Mesenchymal stem cell (in vitro differentiated cells and primary cell): ENCODE measurements around the gene CRYZ.
"Not testable (repeated sequence)": the region's sequence is repeated elsewhere in the genome, so short reads cannot be mapped to it uniquely, and the experiment has no call there.

Experiments used
- DNase-seq: peaks from one replicate; pipeline ENCODE4 v3.0.0-alpha.2; 2013
- H2AFZ ChIP-seq: one replicate; pipeline ENCODE4 v1.6.1; 2013; ENCODE audit warnings: low read depth, mild to moderate bottlenecking, control low read depth, inconsistent platforms, low read length, moderate library complexity
- H2AK5ac ChIP-seq: 2 replicates; pipeline ENCODE4 v1.6.1; 2013; ENCODE audit warnings: low read length, moderate library complexity, mild to moderate bottlenecking, inconsistent platforms; ENCODE audit not compliant: severe bottlenecking
- H2BK120ac ChIP-seq: one replicate; pipeline ENCODE4 v1.6.1; 2013; ENCODE audit warnings: low read depth, mild to moderate bottlenecking, inconsistent platforms, low read length, moderate library complexity
- H2BK12ac ChIP-seq, 2 experiments: one replicate each; pipeline ENCODE4 v1.6.1; 2013; ENCODE audit warnings: inconsistent platforms in 2 of 2, low read length in 2 of 2, mild to moderate bottlenecking in 2 of 2, moderate library complexity in 2 of 2, control low read depth in 1 of 2
- H2BK15ac ChIP-seq: one replicate; pipeline ENCODE4 v1.6.1; 2013; ENCODE audit warnings: mild to moderate bottlenecking, low read depth, inconsistent platforms; ENCODE audit not compliant: poor library complexity, severe bottlenecking
- H2BK5ac ChIP-seq: 2 replicates; pipeline ENCODE4 v1.6.1; 2013; ENCODE audit warnings: low read depth, mild to moderate bottlenecking, low read length, control low read depth, inconsistent platforms; ENCODE audit not compliant: poor library complexity, severe bottlenecking
- H3K14ac ChIP-seq, 2 experiments: one replicate each; pipeline ENCODE4 v1.6.1; 2013; ENCODE audit warnings: inconsistent platforms in 2 of 2, low read length in 2 of 2, control low read depth in 1 of 2, mild to moderate bottlenecking in 1 of 2, moderate library complexity in 1 of 2
- H3K18ac ChIP-seq, 2 experiments: one replicate each; pipeline ENCODE4 v1.6.1; 2013; ENCODE audit warnings: inconsistent platforms in 2 of 2, low read length in 2 of 2, control low read depth in 1 of 2, low read depth in 1 of 2, mild to moderate bottlenecking in 1 of 2
- H3K23ac ChIP-seq, 2 experiments: one replicate each; pipeline ENCODE4 v1.6.1; 2013; ENCODE audit warnings: inconsistent platforms in 2 of 2, low read length in 2 of 2, mild to moderate bottlenecking in 2 of 2, moderate library complexity in 2 of 2, control low read depth in 1 of 2
- H3K27ac ChIP-seq: 2 replicates; pipeline ENCODE4 v1.5.1; 2013; ENCODE audit warnings: mild to moderate bottlenecking, moderate library complexity, low read length, control low read depth, inconsistent platforms; ENCODE audit not compliant: poor library complexity, severe bottlenecking
- H3K27me3 ChIP-seq, 2 experiments: 2 replicates each; pipeline versions ENCODE4 v1.6.1 to v1.7.0; 2013; ENCODE audit warnings: low read length in 2 of 2, mild to moderate bottlenecking in 2 of 2, moderate library complexity in 2 of 2, control low read depth in 1 of 2, inconsistent platforms in 1 of 2; ENCODE audit not compliant: control insufficient read depth in 1 of 2, insufficient read depth in 1 of 2
- H3K36me3 ChIP-seq, 2 experiments: 2 replicates each; pipeline versions ENCODE4 v1.6.1 to v1.7.0; 2013; ENCODE audit warnings: low read length in 2 of 2, control low read depth in 1 of 2, inconsistent platforms in 1 of 2, low read depth in 1 of 2, mild to moderate bottlenecking in 1 of 2; ENCODE audit not compliant: insufficient read depth in 2 of 2, control insufficient read depth in 1 of 2
- H3K4ac ChIP-seq, 2 experiments: one replicate each; pipeline ENCODE4 v1.6.1; 2013; ENCODE audit warnings: inconsistent platforms in 2 of 2, low read length in 2 of 2, mild to moderate bottlenecking in 2 of 2, moderate library complexity in 2 of 2, control low read depth in 1 of 2, low read depth in 1 of 2
- H3K4me1 ChIP-seq: 2 replicates; pipeline ENCODE4 v1.6.1; 2013; ENCODE audit warnings: low read depth, low read length, control low read depth; ENCODE audit not compliant: control insufficient read depth, insufficient read depth
- H3K4me2 ChIP-seq: 2 replicates; pipeline ENCODE4 v1.6.1; 2013; ENCODE audit warnings: low read length, mild to moderate bottlenecking, inconsistent platforms; ENCODE audit not compliant: poor library complexity, severe bottlenecking
- H3K4me3 ChIP-seq, 2 experiments: 2 replicates each; pipeline versions ENCODE4 v1.5.1 to v1.7.0; 2013; ENCODE audit warnings: low read length in 2 of 2, mild to moderate bottlenecking in 2 of 2, control low read depth in 1 of 2, low read depth in 1 of 2; ENCODE audit not compliant: insufficient read depth in 1 of 2
- H3K79me1 ChIP-seq: replicated peaks from 2 replicates; pipeline ENCODE4 v1.6.1; 2013; ENCODE audit warnings: mild to moderate bottlenecking, control low read depth, low read length, inconsistent platforms; ENCODE audit not compliant: poor library complexity, severe bottlenecking
- H3K9ac ChIP-seq: 2 replicates; pipeline ENCODE4 v1.7.0; 2013; ENCODE audit warnings: mild to moderate bottlenecking, low read length, moderate library complexity
- H3K9me3 ChIP-seq: 2 replicates; pipeline ENCODE4 v1.7.0; 2013; ENCODE audit warnings: mild to moderate bottlenecking, low read length; ENCODE audit not compliant: control insufficient read depth
- H4K8ac ChIP-seq: one replicate; pipeline ENCODE4 v1.6.1; 2013; ENCODE audit warnings: inconsistent platforms, mild to moderate bottlenecking, low read length, moderate library complexity
- H4K91ac ChIP-seq: one replicate; pipeline ENCODE4 v1.6.1; 2013; ENCODE audit warnings: mild to moderate bottlenecking, low read length, inconsistent platforms
- WGBS: methylation state at CpG from one replicate; pipeline ENCODE4 v1.1.7; 2013; ENCODE audit warnings: mixed read lengths; 5-methylcytosine and 5-hydroxymethylcytosine counted together

The CRYZ gene

GRCh38 chr1:74755475-74755874, 22.6 kb upstream of the CRYZ start:
- no peak overlapping the region for H3K23ac ChIP-seq
- no peaks in the 10 kb centered on the region for H3K4me1 ChIP-seq
- DNase-seq = no peak
- no peak overlapping the region for H3K27ac ChIP-seq
- H3K36me3 ChIP-seq = peaks cover 6 to 88% of the 10 kb centered on the region in 2 experiments
- no peak overlapping the region for H3K4me3 ChIP-seq
- H3K4me2 ChIP-seq = no peak overlapping the region
- no peak overlapping the region for H2BK15ac ChIP-seq
- no peaks in the 10 kb centered on the region for H3K9me3 ChIP-seq
- H4K8ac ChIP-seq = no peak overlapping the region
- H4K91ac ChIP-seq = no peak overlapping the region
- H3K4ac ChIP-seq = no peak overlapping the region
- H3K79me1 ChIP-seq = no peaks in the 10 kb centered on the region
- no peak overlapping the region for H2AK5ac ChIP-seq
- H3K27me3 ChIP-seq = no peaks in the 10 kb centered on the region
- H3K9ac ChIP-seq = no peak overlapping the region
- H2BK120ac ChIP-seq = no peak overlapping the region
- H2BK5ac ChIP-seq = no peak overlapping the region
- H2BK12ac ChIP-seq = no peak overlapping the region
- H3K18ac ChIP-seq = no peak overlapping the region
- H2AFZ ChIP-seq = no peak overlapping the region
- no peak overlapping the region for H3K14ac ChIP-seq

DNA sequence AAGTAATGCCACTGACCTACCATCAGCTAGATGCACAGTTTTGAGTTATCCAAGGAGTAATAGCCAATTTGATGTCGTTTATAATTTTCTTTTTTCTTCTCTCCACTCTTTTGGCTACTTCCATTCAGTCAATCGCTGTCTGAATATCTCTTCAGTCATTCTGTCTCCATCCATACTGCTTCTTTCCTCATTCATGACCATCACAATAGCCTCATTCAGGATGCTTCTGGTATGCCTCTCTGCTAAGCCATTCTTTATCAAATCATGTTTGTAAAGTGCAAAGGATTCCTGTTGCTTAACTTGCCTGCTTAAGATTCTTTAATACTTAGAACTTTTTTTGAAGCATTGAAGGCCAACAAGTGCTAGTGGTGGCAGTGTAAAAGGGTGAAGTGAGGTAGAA, 20.3 kb upstream of the CRYZ start:
- H3K27ac ChIP-seq = no peak overlapping the region
- peaks cover 6 to 89% of the 10 kb centered on the region in 2 experiments for H3K36me3 ChIP-seq
- no peak overlapping the region for H2BK12ac ChIP-seq
- H3K9me3 ChIP-seq = no peaks in the 10 kb centered on the region
- H3K23ac ChIP-seq = no peak overlapping the region
- H2BK5ac ChIP-seq = no peak overlapping the region
- H3K79me1 ChIP-seq = peaks cover 2% of the 10 kb centered on the region
- no peak overlapping the region for H3K9ac ChIP-seq
- no peak overlapping the region for H3K4me3 ChIP-seq
- H4K8ac ChIP-seq = no peak overlapping the region
- WGBS = 66% methylated on average over 2 of the region's 2 CpGs
- H3K27me3 ChIP-seq = no peaks in the 10 kb centered on the region
- H3K4ac ChIP-seq = no peak overlapping the region
- H3K18ac ChIP-seq = no peak overlapping the region
- H3K14ac ChIP-seq = no peak overlapping the region
- no peak for DNase-seq
- no peak overlapping the region for H3K4me2 ChIP-seq
- H2AK5ac ChIP-seq = no peak overlapping the region
- H2BK120ac ChIP-seq = no peak overlapping the region
- H2AFZ ChIP-seq = no peak overlapping the region
- H3K4me1 ChIP-seq = no peaks in the 10 kb centered on the region
- H2BK15ac ChIP-seq = no peak overlapping the region
- no peak overlapping the region for H4K91ac ChIP-seq

GRCh38 chr1:74748960-74749359, 16.1 kb upstream of the CRYZ start:
- H3K14ac ChIP-seq = no peak overlapping the region
- H2BK120ac ChIP-seq = no peak overlapping the region
- WGBS = no CpG with 5 or more reads among the region's 1 CpG
- no peak overlapping the region for H3K4me2 ChIP-seq
- H4K91ac ChIP-seq = no peak overlapping the region
- no peak overlapping the region for H2BK15ac ChIP-seq
- no peak overlapping the region for H2AFZ ChIP-seq
- no peak overlapping the region for H3K4me3 ChIP-seq
- no peak overlapping the region for H2BK12ac ChIP-seq
- no peak overlapping the region for H3K18ac ChIP-seq
- H3K27me3 ChIP-seq = no peaks in the 10 kb centered on the region
- peaks cover 2% of the 10 kb centered on the region for H3K79me1 ChIP-seq
- no peak for DNase-seq
- H3K4ac ChIP-seq = no peak overlapping the region
- peaks cover 3 to 78% of the 10 kb centered on the region in 2 experiments for H3K36me3 ChIP-seq
- peaks cover 5% of the 10 kb centered on the region for H3K9me3 ChIP-seq
- H3K4me1 ChIP-seq = no peaks in the 10 kb centered on the region
- H3K9ac ChIP-seq = no peak overlapping the region
- H4K8ac ChIP-seq = no peak overlapping the region
- H2BK5ac ChIP-seq = no peak overlapping the region
- no peak overlapping the region for H2AK5ac ChIP-seq
- no peak overlapping the region for H3K23ac ChIP-seq
- no peak overlapping the region for H3K27ac ChIP-seq

DNA sequence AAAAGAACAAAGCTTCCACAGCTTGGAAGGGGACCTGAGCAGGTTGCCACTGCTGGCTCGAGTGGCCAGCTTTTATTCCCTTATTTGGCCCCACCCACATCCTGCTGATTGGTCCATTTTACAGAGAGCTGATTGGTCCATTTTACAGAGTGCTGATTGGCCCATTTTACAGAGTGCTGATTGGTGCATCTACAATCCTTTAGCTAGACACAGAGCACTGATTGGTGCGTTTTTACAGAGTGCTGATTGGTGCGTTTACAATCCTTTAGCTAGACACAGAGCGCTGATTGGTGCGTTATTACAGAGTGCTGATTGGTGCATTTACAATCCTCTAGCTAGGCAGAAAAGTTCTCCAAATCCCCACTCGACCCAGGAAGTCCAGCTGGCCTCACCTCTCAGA, 12.4 kb upstream of the CRYZ start:
- H3K14ac ChIP-seq, H3K27ac ChIP-seq, DNase-seq, H2AFZ ChIP-seq, H3K4me1 ChIP-seq, H2AK5ac ChIP-seq, H4K8ac ChIP-seq, H3K4ac ChIP-seq, H4K91ac ChIP-seq, H2BK15ac ChIP-seq, H3K4me3 ChIP-seq, H2BK5ac ChIP-seq, H3K4me2 ChIP-seq, H3K9me3 ChIP-seq, H2BK12ac ChIP-seq, H3K18ac ChIP-seq, H3K27me3 ChIP-seq, H2BK120ac ChIP-seq, H3K9ac ChIP-seq, H3K79me1 ChIP-seq, H3K23ac ChIP-seq: not testable (repeated sequence)
- H3K36me3 ChIP-seq = peaks cover 7 to 78% of the 10 kb centered on the region in 2 experiments
- WGBS = 88% methylated on average over 5 of the region's 6 CpGs
